Retina (tissue), 1 donor: ENCODE data around the gene RNF207.

ENCODE experiments used
- DNase-seq: peaks from one replicate; pipeline ENCODE4 v3.0.0-alpha.2; 2016

Gene RNF207

DNA sequence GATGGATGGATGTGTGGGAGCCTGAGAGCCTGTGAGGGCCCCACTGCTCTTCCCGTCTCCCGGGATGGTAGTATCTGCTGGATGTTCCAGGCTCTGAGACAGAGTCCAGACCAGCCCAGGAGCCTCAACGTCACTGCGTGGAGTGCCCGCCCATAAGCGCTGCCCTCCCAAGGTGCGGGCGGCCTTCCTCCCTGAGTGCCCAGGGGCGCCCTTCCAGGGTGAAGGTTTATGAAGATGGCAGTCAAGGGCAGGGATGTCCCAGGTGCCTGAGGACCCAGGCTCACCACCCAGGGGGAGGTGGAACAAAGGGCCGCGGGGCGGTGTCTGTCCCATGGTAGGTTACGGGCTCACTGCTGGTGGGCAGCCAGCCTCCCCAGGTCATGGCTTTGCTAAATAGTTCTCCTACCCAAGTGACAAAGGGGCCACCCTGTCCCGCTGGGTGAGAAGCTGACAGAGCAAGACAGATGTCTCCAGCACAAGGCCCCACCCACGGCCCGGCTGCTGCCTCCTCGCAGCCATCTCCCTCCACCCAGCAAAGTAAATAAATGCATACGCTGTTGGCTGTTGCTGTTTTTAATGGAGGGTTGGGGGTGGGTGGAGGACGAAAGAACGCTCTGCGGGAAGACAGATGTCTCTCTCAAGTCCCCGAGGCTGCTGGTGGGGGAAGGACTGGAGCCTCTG is 63.9 kb downstream of the RNF207 start:
- no peak for DNase-seq

DNA sequence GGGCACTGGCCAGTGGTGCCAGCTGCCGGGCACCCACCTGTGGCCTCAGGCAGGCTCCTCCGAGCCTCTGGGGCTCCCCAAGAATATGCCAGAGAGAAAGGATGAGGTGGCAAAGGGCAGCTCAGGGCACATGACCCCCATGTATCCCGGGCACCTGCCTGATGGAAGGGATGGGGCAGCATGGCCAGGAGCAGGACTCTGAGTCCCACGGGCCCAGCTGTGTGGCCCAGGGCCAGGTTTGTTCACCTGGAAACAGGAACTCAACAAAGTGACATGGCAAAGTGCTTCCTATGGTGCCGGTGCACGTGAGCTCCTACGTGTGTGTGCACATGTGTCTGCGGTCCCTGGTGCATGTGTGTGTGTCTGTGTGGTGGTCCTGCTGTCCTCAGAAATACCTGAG is 64.5 kb downstream of the RNF207 start:
- DNase-seq, result no peak
